Suprapubic skin (tissue), 4 donors: ENCODE measurements around the gene CACNB3. TPM values are rescaled to one million over a fixed set of nuclear protein-coding genes. Genes with fewer than 3 reads are reported as not detected.
"Not testable (repeated sequence)": the region's sequence is repeated elsewhere in the genome, so short reads cannot be mapped to it uniquely, and the experiment has no call there.

Experiments
- DNase-seq, 2 donors: peaks; one replicate each; pipeline ENCODE4 v3.0.0-alpha.2; 2019; ENCODE audit warnings: low spot score in 2 of 2
- H3K27ac ChIP-seq: fragments of 200-600 bp; sonication (generic); one replicate; pipeline ENCODE4 v1.5.1; 2019
- H3K27me3 ChIP-seq: fragments of 200-600 bp; sonication (generic); one replicate; pipeline ENCODE4 v1.5.1; 2019
- H3K36me3 ChIP-seq: fragments of 200-600 bp; sonication (generic); one replicate; pipeline ENCODE4 v1.5.1; 2019
- H3K4me1 ChIP-seq: fragments of 200-600 bp; sonication (generic); one replicate; pipeline ENCODE4 v1.5.1; 2019
- H3K4me3 ChIP-seq: fragments of 200-600 bp; sonication (generic); one replicate; pipeline ENCODE4 v1.5.1; 2019; ENCODE audit warnings: mild to moderate bottlenecking
- H3K9me3 ChIP-seq: fragments of 200-600 bp; sonication (generic); one replicate; pipeline ENCODE4 v1.5.1; 2019
- CTCF ChIP-seq, 2 donors: fragments of 200-600 bp in 1 of 2; fragments of 450-650 bp in 1 of 2; sonication (generic) in 1 of 2; IDR thresholded peaks; one replicate each; pipeline ENCODE4 v1.5.1; 2016 to 2019; ENCODE audit warnings: antibody characterized with exemption in 2 of 2, mild to moderate bottlenecking in 1 of 2, moderate library complexity in 1 of 2
- EP300 ChIP-seq: sonication (generic); formaldehyde crosslinking; IDR thresholded peaks from one replicate; pipeline ENCODE4 v1.6.1; 2017; ENCODE audit warnings: antibody characterized with exemption
- POLR2A ChIP-seq, 2 donors: fragments of 450-650 bp; IDR thresholded peaks; one replicate each; pipeline ENCODE4 v1.6.1; 2017; ENCODE audit warnings: antibody characterized with exemption in 2 of 2, mild to moderate bottlenecking in 2 of 2, moderate library complexity in 2 of 2
- POLR2AphosphoS5 ChIP-seq, 3 donors: sonication (generic); formaldehyde crosslinking; IDR thresholded peaks; one replicate each; pipeline ENCODE4 v1.6.1; 2017; ENCODE audit warnings: antibody characterized with exemption in 3 of 3
- WGBS: methylation state at CpG from one replicate; pipeline ENCODE4 v1.1.5; 2018; 5-methylcytosine and 5-hydroxymethylcytosine counted together
- total RNA-seq, 4 donors: library from RNA; depleted of rRNA; stranded (reverse); fragments of >200 nt; gene quantifications; one replicate each; pipeline ENCODE4 v1.1.0, GENCODE V29; 2016

The CACNB3 gene
- total RNA-seq, 4 donors from 2014 or later = 12.3 to 27.8 (median 17.3) TPM

GRCh38 chr12:48828841-48829575, 10.7 kb downstream of the CACNB3 start:
- TF ChIP-seq CTCF (IDR thresholded peaks at IDR 0.05) = no peak
- TF ChIP-seq POLR2AphosphoS5 (IDR thresholded peaks at IDR 0.05) = no peak
- no peak for TF ChIP-seq EP300
- no peak for TF ChIP-seq POLR2A (IDR thresholded peaks at IDR 0.05)
- no peak for DNase-seq
- H3K27ac ChIP-seq = no peak overlapping the region
- no peaks in the 10 kb centered on the region for H3K27me3 ChIP-seq
- H3K4me3 ChIP-seq = no peak overlapping the region
- H3K36me3 ChIP-seq = peaks cover 78% of the 10 kb centered on the region
- WGBS = 84% methylated on average over 15 of the region's 16 CpGs
- H3K9me3 ChIP-seq = no peaks in the 10 kb centered on the region
- H3K4me1 ChIP-seq = peaks cover 4% of the 10 kb centered on the region

DNA sequence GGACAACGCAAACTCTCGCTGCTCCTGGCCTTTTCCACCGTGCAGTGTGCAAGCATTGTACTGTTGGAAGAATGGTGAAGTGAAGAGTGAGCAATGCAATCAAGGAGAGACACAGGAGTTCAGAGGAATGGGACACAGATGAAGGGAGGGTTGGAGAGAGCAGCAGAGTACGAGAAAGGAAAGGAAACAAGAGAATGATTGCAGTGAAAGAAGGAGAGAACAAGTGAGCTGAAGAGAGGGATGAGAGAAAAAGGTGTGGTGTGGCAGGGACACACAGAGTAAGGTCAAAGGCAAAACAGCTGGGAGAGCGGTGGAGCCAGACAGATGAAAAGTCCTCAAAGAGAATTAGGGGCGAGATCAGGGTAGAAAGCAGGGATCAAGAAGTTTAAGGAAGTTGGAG, 13.0 kb downstream of the CACNB3 start:
- H3K9me3 ChIP-seq = no peaks in the 10 kb centered on the region
- no peak for TF ChIP-seq EP300
- no peak for TF ChIP-seq POLR2AphosphoS5 (IDR thresholded peaks at IDR 0.05)
- TF ChIP-seq CTCF (IDR thresholded peaks at IDR 0.05) = no peak
- TF ChIP-seq POLR2A (IDR thresholded peaks at IDR 0.05) = no peak
- H3K27me3 ChIP-seq = no peaks in the 10 kb centered on the region
- DNase-seq = no peak
- peaks cover 4% of the 10 kb centered on the region for H3K4me1 ChIP-seq
- H3K36me3 ChIP-seq = peaks cover 95% of the 10 kb centered on the region
- no peak overlapping the region for H3K4me3 ChIP-seq
- 82% methylated on average over 6 of the region's 6 CpGs for WGBS
- H3K27ac ChIP-seq = no peak overlapping the region

- TF ChIP-seq EP300 = no peak
- no peak for TF ChIP-seq CTCF (IDR thresholded peaks at IDR 0.05)
- no peak for TF ChIP-seq POLR2A (IDR thresholded peaks at IDR 0.05)
- Histone ChIP-seq H3K9me3 (no peaks in the 10 kb centered on the region), H3K36me3 (peaks cover 97% of the 10 kb centered on the region), H3K27me3 (no peaks in the 10 kb centered on the region), H3K4me1 (peaks cover 4% of the 10 kb centered on the region), H3K4me3 (no peak overlapping the region), H3K27ac (no peak overlapping the region)
- DNase-seq = no peak
- WGBS = 92% methylated on average over 12 of the region's 12 CpGs
Observed at GRCh38 chr12:48832321-48833060, 14.2 kb downstream of the CACNB3 start.

DNA sequence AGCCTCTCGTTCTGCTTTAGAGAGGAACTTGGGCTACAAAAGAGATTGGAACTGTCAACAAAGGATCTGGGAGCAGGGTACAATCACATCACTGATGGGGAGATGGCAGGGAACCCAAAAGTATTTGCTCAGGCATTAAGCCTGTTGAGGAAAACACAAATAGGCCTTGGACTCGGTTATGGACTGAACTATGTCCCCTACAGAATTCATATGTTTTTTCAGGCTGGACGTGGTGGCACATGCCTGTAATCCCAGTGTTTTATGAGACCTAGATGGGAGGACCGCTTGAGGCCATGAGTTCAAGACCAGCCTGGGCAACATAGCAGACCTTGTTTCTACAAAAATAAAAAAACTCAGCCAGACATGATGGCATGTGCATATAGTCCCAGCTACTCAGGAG, 19.8 kb downstream of the CACNB3 start:
- peaks cover 90% of the 10 kb centered on the region for H3K36me3 ChIP-seq
- no peaks in the 10 kb centered on the region for H3K4me1 ChIP-seq
- 88% methylated on average over 4 of the region's 4 CpGs for WGBS
- H3K9me3 ChIP-seq = no peaks in the 10 kb centered on the region
- H3K27ac ChIP-seq = no peak overlapping the region
- TF ChIP-seq POLR2AphosphoS5 (IDR thresholded peaks at IDR 0.05) (no peak), CTCF (IDR thresholded peaks at IDR 0.05) (no peak), EP300 (no peak)
- DNase-seq = no peak
- H3K27me3 ChIP-seq = no peaks in the 10 kb centered on the region
- no peak overlapping the region for H3K4me3 ChIP-seq

DNA sequence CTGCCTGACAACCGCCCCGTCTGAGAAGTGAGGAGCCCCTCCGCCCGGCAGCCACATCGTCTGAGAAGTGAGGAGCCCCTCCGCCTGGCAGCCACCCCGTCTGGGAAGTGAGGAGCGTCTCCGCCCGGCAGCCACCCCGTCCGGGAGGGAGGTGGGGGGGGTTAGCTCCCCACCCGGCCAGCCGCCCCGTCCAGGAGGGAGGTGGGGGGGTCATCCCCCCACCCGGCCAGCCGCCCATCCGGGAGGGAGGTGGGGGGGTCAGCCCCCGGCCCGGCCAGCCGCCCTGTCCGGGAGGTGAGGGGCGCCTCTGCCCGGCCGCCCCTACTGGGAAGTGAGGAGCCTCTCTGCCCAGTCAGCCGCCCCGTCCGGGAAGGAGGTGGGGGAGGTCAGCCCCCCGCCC, 23.7 kb downstream of the CACNB3 start:
- WGBS = no CpG with 5 or more reads among the region's 29 CpGs
- not testable (repeated sequence) for DNase-seq, H3K4me3 ChIP-seq, H3K27me3 ChIP-seq, H3K27ac ChIP-seq, H3K4me1 ChIP-seq, H3K9me3 ChIP-seq
- peaks cover 83% of the 10 kb centered on the region for H3K36me3 ChIP-seq
